Measurements from ENCODE around the gene LAMA2. TPM values are rescaled to one million over a fixed set of nuclear protein-coding genes. Genes with fewer than 3 reads are reported as not detected.

LAMA2 gene
- total and polyA plus RNA-seq, 2 donors (not counting 3 experiments of a cell fraction or from before 2014, with no cell fraction given), result 0.51 to 0.75 TPM

DNA sequence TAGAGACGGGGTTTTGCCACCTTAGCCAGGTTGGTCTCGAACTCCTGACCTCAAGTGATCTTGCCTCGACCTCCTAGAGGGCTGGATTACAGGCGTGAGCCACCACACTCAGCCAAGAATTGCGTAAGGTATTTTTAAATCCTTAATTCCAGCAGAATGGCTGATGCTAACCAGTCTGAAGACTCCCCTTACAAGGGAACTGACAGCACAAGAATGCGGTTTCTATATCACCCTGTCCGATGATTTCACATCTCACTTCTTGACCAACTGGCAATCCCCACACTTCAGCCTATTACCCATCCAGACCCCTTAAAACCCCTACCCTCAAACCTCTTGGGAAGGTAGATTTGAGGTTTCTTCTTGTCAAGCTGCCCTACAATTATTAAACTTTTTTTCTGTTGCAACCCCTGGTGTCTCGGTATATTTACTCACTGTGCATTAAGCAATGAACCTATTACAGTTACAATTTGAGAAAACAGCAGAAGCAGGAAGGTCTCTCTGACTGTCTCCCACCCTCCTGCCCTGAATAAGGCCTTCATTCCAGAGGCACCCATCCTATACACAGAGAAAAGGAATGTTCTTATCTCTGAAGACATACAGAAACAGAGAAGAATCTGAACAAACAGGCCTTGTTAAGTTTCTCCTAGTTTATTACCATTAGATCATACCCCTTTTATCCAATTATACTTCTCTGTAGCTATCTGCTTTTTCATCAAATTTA lies 662.1 kb downstream of the LAMA2 start:
- TF ChIP-seq EZH2 (IDR thresholded peaks at IDR 0.05; ENCODE audit: borderline replicate concordance, low read depth, low read length, severe bottlenecking), result no peak
- no peak for TF ChIP-seq MYC (IDR thresholded peaks at IDR 0.05; ENCODE audit: low read depth, low read length)
- no peak for TF ChIP-seq GATA2 (IDR thresholded peaks at IDR 0.05; ENCODE audit: insufficient read depth, insufficient read length, low read depth, low read length)
- no peak for TF ChIP-seq JUN (IDR thresholded peaks at IDR 0.05; ENCODE audit: borderline replicate concordance, insufficient read depth, insufficient read length, low read depth)
- no peak for TF ChIP-seq POLR2A (IDR thresholded peaks at IDR 0.05; ENCODE audit: low read depth, low read length)
- TF ChIP-seq FOS (IDR thresholded peaks at IDR 0.05; ENCODE audit: borderline replicate concordance, insufficient read depth, low read length), result no peak
- TF ChIP-seq, protein P1, sequence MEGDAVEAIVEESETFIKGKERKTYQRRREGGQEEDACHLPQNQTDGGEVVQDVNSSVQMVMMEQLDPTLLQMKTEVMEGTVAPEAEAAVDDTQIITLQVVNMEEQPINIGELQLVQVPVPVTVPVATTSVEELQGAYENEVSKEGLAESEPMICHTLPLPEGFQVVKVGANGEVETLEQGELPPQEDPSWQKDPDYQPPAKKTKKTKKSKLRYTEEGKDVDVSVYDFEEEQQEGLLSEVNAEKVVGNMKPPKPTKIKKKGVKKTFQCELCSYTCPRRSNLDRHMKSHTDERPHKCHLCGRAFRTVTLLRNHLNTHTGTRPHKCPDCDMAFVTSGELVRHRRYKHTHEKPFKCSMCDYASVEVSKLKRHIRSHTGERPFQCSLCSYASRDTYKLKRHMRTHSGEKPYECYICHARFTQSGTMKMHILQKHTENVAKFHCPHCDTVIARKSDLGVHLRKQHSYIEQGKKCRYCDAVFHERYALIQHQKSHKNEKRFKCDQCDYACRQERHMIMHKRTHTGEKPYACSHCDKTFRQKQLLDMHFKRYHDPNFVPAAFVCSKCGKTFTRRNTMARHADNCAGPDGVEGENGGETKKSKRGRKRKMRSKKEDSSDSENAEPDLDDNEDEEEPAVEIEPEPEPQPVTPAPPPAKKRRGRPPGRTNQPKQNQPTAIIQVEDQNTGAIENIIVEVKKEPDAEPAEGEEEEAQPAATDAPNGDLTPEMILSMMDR (IDR thresholded peaks at IDR 0.05; ENCODE audit: extremely low read depth in 1 of 2, insufficient read depth in 1 of 2, low read depth in 1 of 2, low read length in 2 of 2), result no peak
- TF ChIP-seq POLR2AphosphoS5 (IDR thresholded peaks at IDR 0.05; ENCODE audit: insufficient read depth, low read depth, low read length), result no peak
- TF ChIP-seq, protein P2, sequence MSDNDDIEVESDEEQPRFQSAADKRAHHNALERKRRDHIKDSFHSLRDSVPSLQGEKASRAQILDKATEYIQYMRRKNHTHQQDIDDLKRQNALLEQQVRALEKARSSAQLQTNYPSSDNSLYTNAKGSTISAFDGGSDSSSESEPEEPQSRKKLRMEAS (IDR thresholded peaks at IDR 0.05; ENCODE audit: insufficient read depth, insufficient read length), result no peak
- H3K36me3 ChIP-seq (ENCODE audit: control insufficient read depth in 2 of 2, extremely low read depth in 1 of 2, insufficient read depth in 2 of 2, low read length in 2 of 2), result peaks cover 2 to 3% of the 10 kb centered on the region in 2 experiments
- DNase-seq (ENCODE audit: low read depth, low spot score) (no peak), FAIRE-seq (no peak)
- peaks cover 5% of the 10 kb centered on the region for H3K4me1 ChIP-seq (ENCODE audit: control insufficient read depth, extremely low read depth, insufficient read depth, low read length)
- no TSS peak for BruUV-seq (replicated peaks)
- intact Hi-C loops (cut with micrococcal nuclease), result no loop called here
- CTCF ChIA-PET, result no interaction called here
- H3K9me1 ChIP-seq (replicated peaks; ENCODE audit: control insufficient read depth, extremely low read depth, insufficient read depth, low read length), result no peaks in the 10 kb centered on the region
- dilution Hi-C loops (cut with MboI; ENCODE audit: extremely low pct_ligation_motif_present, low sequenced_read_pairs), result no loop called here
- H4K20me1 ChIP-seq (replicated peaks; ENCODE audit: control insufficient read depth, extremely low read depth, insufficient read depth, low read length), result no peaks in the 10 kb centered on the region
- H3K27me3 ChIP-seq (ENCODE audit: control insufficient read depth in 2 of 2, insufficient read depth in 2 of 2, low read length in 2 of 2), result no peaks in the 10 kb centered on the region
- H3K9ac ChIP-seq (replicated peaks; ENCODE audit: extremely low read depth, insufficient read depth, low read length), result no peak overlapping the region
- no peaks in the 10 kb centered on the region for H3K9me3 ChIP-seq (replicated peaks; ENCODE audit: control insufficient read depth, insufficient read depth, low read length)
- POLR2A ChIA-PET, result no interaction called here
- H3K27ac ChIP-seq (ENCODE audit: insufficient read depth, low read depth, low read length), result no peak overlapping the region
- H2AFZ ChIP-seq (ENCODE audit: low read depth, low read length), result no peak overlapping the region
- no peak overlapping the region for H3K4me3 ChIP-seq (replicated peaks in 1 of 3; ENCODE audit: insufficient read depth in 1 of 3, low read depth in 1 of 3, low read length in 3 of 3)
- H3K4me2 ChIP-seq (ENCODE audit: insufficient read depth, low read length), result no peak overlapping the region
- H3K79me2 ChIP-seq (ENCODE audit: control insufficient read depth, insufficient read depth, low read length), result no peaks in the 10 kb centered on the region

Measured in endothelial cell of umbilical vein (primary cell).